SKM-1 (cell line): ENCODE data around the gene PTPRD.

Experiments used
- DNase-seq: peaks from one replicate; lab custom pipeline; 2025; ENCODE audit not compliant: unreplicated experiment; lab: John Stamatoyannopoulos, UW

PTPRD gene

GRCh38 chr9:9774471-9774870 lies 838.3 kb downstream of the PTPRD start:
- no peak for DNase-seq

GRCh38 chr9:9771314-9771713 lies 841.5 kb downstream of the PTPRD start:
- no peak for DNase-seq

GRCh38 chr9:9764821-9765220 lies 848.0 kb downstream of the PTPRD start:
- no peak for DNase-seq

- DNase-seq: no peak
Measured at GRCh38 chr9:9754186-9754585, 858.6 kb downstream of the PTPRD start.

GRCh38 chr9:9753266-9753665 lies 859.5 kb downstream of the PTPRD start:
- DNase-seq: no peak

GRCh38 chr9:9752722-9753121 lies 860.1 kb downstream of the PTPRD start:
- no peak for DNase-seq

- DNase-seq: no peak
Measured at GRCh38 chr9:9751996-9752395, 860.8 kb downstream of the PTPRD start.

GRCh38 chr9:9750719-9751118 lies 862.1 kb downstream of the PTPRD start:
- DNase-seq: no peak

GRCh38 chr9:9749591-9749990 lies 863.2 kb downstream of the PTPRD start:
- DNase-seq: no peak

- DNase-seq: no peak
Measured at GRCh38 chr9:9747787-9748186, 865.0 kb downstream of the PTPRD start.

GRCh38 chr9:9746826-9747225 lies 866.0 kb downstream of the PTPRD start:
- no peak for DNase-seq

- DNase-seq: no peak
Measured at GRCh38 chr9:9743822-9744221, 869.0 kb downstream of the PTPRD start.

GRCh38 chr9:9730174-9730573 lies 882.6 kb downstream of the PTPRD start:
- DNase-seq: no peak

GRCh38 chr9:9729082-9729481 lies 883.7 kb downstream of the PTPRD start:
- no peak for DNase-seq

GRCh38 chr9:9719373-9720112 lies 893.3 kb downstream of the PTPRD start:
- no peak for DNase-seq

GRCh38 chr9:9718691-9719090 lies 894.1 kb downstream of the PTPRD start:
- DNase-seq: no peak

- DNase-seq: no peak
Measured at GRCh38 chr9:9679433-9679832, 933.4 kb downstream of the PTPRD start.

- DNase-seq: no peak
Measured at GRCh38 chr9:9674461-9674860, 938.3 kb downstream of the PTPRD start.

- DNase-seq: no peak
Measured at GRCh38 chr9:9670454-9670853, 942.3 kb downstream of the PTPRD start.

- DNase-seq: no peak
Measured at GRCh38 chr9:9645006-9645405, 967.8 kb downstream of the PTPRD start.

GRCh38 chr9:9631284-9631683 lies 981.5 kb downstream of the PTPRD start:
- DNase-seq: no peak

- DNase-seq: no peak
Measured at GRCh38 chr9:9625248-9625647, 987.6 kb downstream of the PTPRD start.

- DNase-seq: no peak
Measured at GRCh38 chr9:9623506-9623905, 989.3 kb downstream of the PTPRD start.
